ENCODE data around the gene TRAFD1. TPM values are rescaled to one million over a fixed set of nuclear protein-coding genes. Genes with fewer than 3 reads are reported as not detected.

The TRAFD1 gene
- total RNA-seq, 1 experiment from 2014 or later = 25.5 TPM

GRCh38 chr12:112167031-112167461, 41.7 kb downstream of the TRAFD1 start:
- H3K79me2 ChIP-seq (ENCODE audit: insufficient read depth, low read length) = no peaks in the 10 kb centered on the region
- RAD21 ChIA-PET (ENCODE audit: low non-redundant PET in 1 of 2, low total read pairs in 2 of 2, uncharacterized antibody in 2 of 2, unreplicated experiment in 2 of 2) = no interaction called here
- no peak overlapping the region for H2AFZ ChIP-seq (ENCODE audit: low read depth, low read length, poor library complexity, severe bottlenecking)
- no peaks in the 10 kb centered on the region; a peak in 2 of 4 replicates for H3K36me3 ChIP-seq (ENCODE audit: control insufficient read depth in 1 of 2, insufficient read depth in 2 of 2, low read length in 2 of 2)
- intact Hi-C loops (cut with micrococcal nuclease) = no loop called here
- CTCF ChIA-PET = no interaction called here
- BruUV-seq (replicated peaks) = no TSS peak
- TF ChIP-seq RAD21 (IDR thresholded peaks at IDR 0.05; ENCODE audit: low read depth) (no peak), CTCF (IDR thresholded peaks at IDR 0.05 in 2 of 3, conservative IDR thresholded peaks at IDR 0.05 in 1 of 3; ENCODE audit: borderline replicate concordance in 1 of 3, insufficient read depth in 1 of 3, low read depth in 2 of 3, low read length in 2 of 3) (no peak), JUND (IDR thresholded peaks at IDR 0.05) (no peak)
- no peak overlapping the region for H3K4me3 ChIP-seq (replicated peaks in 1 of 2; ENCODE audit: low read depth in 1 of 2, low read length in 2 of 2)
- ATAC-seq (no peak), DNase-seq (ENCODE audit: low read depth, low spot score) (no peak)
- no peaks in the 10 kb centered on the region for H3K9me2 ChIP-seq (ENCODE audit: insufficient read depth)
- POLR2A ChIA-PET = no interaction called here
- H3K9ac ChIP-seq (ENCODE audit: low read length) = no peak overlapping the region
- H3K4me2 ChIP-seq (ENCODE audit: low read length) = no peak overlapping the region
- H3K27ac ChIP-seq (ENCODE audit: low read depth, low read length) = no peak overlapping the region
- H3K4me1 ChIP-seq (ENCODE audit: control insufficient read depth in 1 of 2, insufficient read depth in 2 of 2, low read length in 2 of 2) = no peaks in the 10 kb centered on the region; a peak in 1 of 4 replicates
- H4K20me1 ChIP-seq (ENCODE audit: insufficient read depth) = no peaks in the 10 kb centered on the region
- no peaks in the 10 kb centered on the region for H3K9me3 ChIP-seq (ENCODE audit: control insufficient read depth in 1 of 2, insufficient read depth in 1 of 2, low read depth in 1 of 2, low read length in 2 of 2)
- no peaks in the 10 kb centered on the region for H3K27me3 ChIP-seq (ENCODE audit: insufficient read depth, low read length)

GRCh38 chr12:112167718-112168525, 42.6 kb downstream of the TRAFD1 start:
- RAD21 ChIA-PET (ENCODE audit: low non-redundant PET in 1 of 2, low total read pairs in 2 of 2, uncharacterized antibody in 2 of 2, unreplicated experiment in 2 of 2) = no interaction called here
- H3K79me2 ChIP-seq (ENCODE audit: insufficient read depth, low read length) = no peaks in the 10 kb centered on the region
- BruUV-seq (replicated peaks) = no TSS peak
- no peaks in the 10 kb centered on the region; a peak in 1 of 4 replicates for H3K4me1 ChIP-seq (ENCODE audit: control insufficient read depth in 1 of 2, insufficient read depth in 2 of 2, low read length in 2 of 2)
- no peaks in the 10 kb centered on the region for H3K9me2 ChIP-seq (ENCODE audit: insufficient read depth)
- no peak for ATAC-seq
- no peaks in the 10 kb centered on the region for H3K9me3 ChIP-seq (ENCODE audit: control insufficient read depth in 1 of 2, insufficient read depth in 1 of 2, low read depth in 1 of 2, low read length in 2 of 2)
- no peak overlapping the region for H3K4me2 ChIP-seq (ENCODE audit: low read length)
- H3K9ac ChIP-seq (ENCODE audit: low read length) = no peak overlapping the region
- intact Hi-C loops (cut with micrococcal nuclease) = no loop called here
- TF ChIP-seq YY1 (IDR thresholded peaks at IDR 0.05; ENCODE audit: extremely low read depth, insufficient replicate concordance, low read depth, low read length) = no peak
- TF ChIP-seq EZH2 (IDR thresholded peaks at IDR 0.05) = no peak
- no peak for TF ChIP-seq RAD21 (IDR thresholded peaks at IDR 0.05; ENCODE audit: low read depth)
- TF ChIP-seq TCF7L2 (IDR thresholded peaks at IDR 0.05; ENCODE audit: borderline replicate concordance, extremely low read depth, insufficient read depth, insufficient read length) = no peak
- TF ChIP-seq POLR2AphosphoS5 (IDR thresholded peaks at IDR 0.05; ENCODE audit: low read depth, low read length) = no peak
- no peak for TF ChIP-seq SRF (IDR thresholded peaks at IDR 0.05; ENCODE audit: low read depth)
- TF ChIP-seq ZNF274 (IDR thresholded peaks at IDR 0.05; ENCODE audit: low read depth, low read length) = no peak
- no peak for TF ChIP-seq POLR2A (IDR thresholded peaks at IDR 0.05; ENCODE audit: borderline replicate concordance, extremely low read depth, insufficient read depth, insufficient read length)
- no peak for TF ChIP-seq JUND (IDR thresholded peaks at IDR 0.05)
- no peak for TF ChIP-seq ZFX (IDR thresholded peaks at IDR 0.05)
- DNase-seq (ENCODE audit: low read depth, low spot score) = no peak
- POLR2A ChIA-PET = no interaction called here
- no peak overlapping the region for H3K4me3 ChIP-seq (replicated peaks in 1 of 2; ENCODE audit: low read depth in 1 of 2, low read length in 2 of 2)
- H2AFZ ChIP-seq (ENCODE audit: low read depth, low read length, poor library complexity, severe bottlenecking) = no peak overlapping the region
- no peaks in the 10 kb centered on the region for H3K27me3 ChIP-seq (ENCODE audit: insufficient read depth, low read length)
- CTCF ChIA-PET = no interaction called here
- H4K20me1 ChIP-seq (ENCODE audit: insufficient read depth) = no peaks in the 10 kb centered on the region
- no peaks in the 10 kb centered on the region; a peak in 1 of 4 replicates for H3K36me3 ChIP-seq (ENCODE audit: control insufficient read depth in 1 of 2, insufficient read depth in 2 of 2, low read length in 2 of 2)
- no peak overlapping the region for H3K27ac ChIP-seq (ENCODE audit: low read depth, low read length)

Measured in HCT116 (cell line).